Neuronal stem cell (in vitro differentiated cells): ENCODE measurements around the gene SLC1A7.
A peak's percentile ranks its signal among the peaks of the same experiment; 100 is the strongest.

Experiments used
- DNase-seq: peaks from one replicate; pipeline ENCODE4 v3.0.0-alpha.2; 2013; ENCODE audit warnings: low spot score
- H2AFZ ChIP-seq: one replicate; pipeline ENCODE4 v1.6.1; 2013; ENCODE audit warnings: mild to moderate bottlenecking, low read length, inconsistent platforms
- H2AK5ac ChIP-seq: 2 replicates; pipeline ENCODE4 v1.6.1; 2013; ENCODE audit warnings: low read depth, mild to moderate bottlenecking, inconsistent platforms, low read length, moderate library complexity, mixed read lengths
- H2BK120ac ChIP-seq: 2 replicates; pipeline ENCODE4 v1.6.1; 2013; ENCODE audit warnings: low read depth, mild to moderate bottlenecking, inconsistent platforms, low read length, moderate library complexity, mixed read lengths
- H2BK12ac ChIP-seq: one replicate; pipeline ENCODE4 v1.6.1; 2013; ENCODE audit warnings: low read length, inconsistent platforms
- H2BK15ac ChIP-seq: 2 replicates; pipeline ENCODE4 v1.6.1; 2013; ENCODE audit warnings: mild to moderate bottlenecking, low read length, inconsistent platforms, mixed read lengths
- H2BK5ac ChIP-seq: one replicate; pipeline ENCODE4 v1.6.1; 2013; ENCODE audit warnings: inconsistent platforms, mild to moderate bottlenecking, low read length, moderate library complexity
- H3K14ac ChIP-seq: one replicate; pipeline ENCODE4 v1.6.1; 2013; ENCODE audit warnings: low read length, inconsistent platforms
- H3K18ac ChIP-seq: 2 replicates; pipeline ENCODE4 v1.6.1; 2013; ENCODE audit warnings: low read length, inconsistent platforms
- H3K23ac ChIP-seq: 2 replicates; pipeline ENCODE4 v1.6.1; 2013; ENCODE audit warnings: low read depth, mild to moderate bottlenecking, mixed read lengths, low read length, inconsistent platforms; ENCODE audit not compliant: poor library complexity
- H3K27ac ChIP-seq: replicated peaks from 3 replicates; pipeline ENCODE4 v1.5.1; 2013; ENCODE audit warnings: low read length, inconsistent platforms
- H3K27me3 ChIP-seq, 3 experiments: 2 replicates each; pipeline ENCODE4 v1.6.1; 2013; ENCODE audit warnings: low read length in 3 of 3, mild to moderate bottlenecking in 2 of 3, inconsistent platforms in 1 of 3, low read depth in 1 of 3, mixed read lengths in 1 of 3, moderate library complexity in 1 of 3; ENCODE audit not compliant: control insufficient read depth in 3 of 3, insufficient read depth in 3 of 3
- H3K36me3 ChIP-seq, 2 donors: replicated peaks in 1 of 2; 2 replicates each; pipeline ENCODE4 v1.6.1; 2013; ENCODE audit warnings: low read length in 2 of 2; ENCODE audit not compliant: control insufficient read depth in 2 of 2, insufficient read depth in 2 of 2
- H3K4ac ChIP-seq: 2 replicates; pipeline ENCODE4 v1.6.1; 2013; ENCODE audit warnings: inconsistent platforms, mild to moderate bottlenecking, low read length, moderate library complexity
- H3K4me1 ChIP-seq, 2 donors: 1 replicate in 1 of 2; 2 replicates in 1 of 2; pipeline ENCODE4 v1.6.1; 2013; ENCODE audit warnings: low read length in 2 of 2, low read depth in 1 of 2; ENCODE audit not compliant: control insufficient read depth in 2 of 2, insufficient read depth in 1 of 2
- H3K4me2 ChIP-seq: one replicate; pipeline ENCODE4 v1.6.1; 2013; ENCODE audit warnings: mild to moderate bottlenecking, low read length, inconsistent platforms; ENCODE audit not compliant: insufficient read depth, poor library complexity, severe bottlenecking
- H3K4me3 ChIP-seq, 2 donors: 2 replicates each; pipeline ENCODE4 v1.5.1; 2013; ENCODE audit warnings: low read length in 2 of 2, mild to moderate bottlenecking in 2 of 2, inconsistent platforms in 1 of 2, moderate library complexity in 1 of 2
- H3K79me1 ChIP-seq: one replicate; pipeline ENCODE4 v1.6.1; 2013; ENCODE audit warnings: low read depth, mild to moderate bottlenecking, inconsistent platforms, low read length, moderate library complexity
- H3K9ac ChIP-seq: one replicate; pipeline ENCODE4 v1.6.1; 2013; ENCODE audit warnings: mild to moderate bottlenecking, low read depth, low read length, inconsistent platforms; ENCODE audit not compliant: poor library complexity
- H3K9me3 ChIP-seq, 2 donors: replicated peaks in 1 of 2; 2 replicates each; pipeline versions ENCODE3 to v1.6.1; 2013; ENCODE audit warnings: low read length in 2 of 2, mild to moderate bottlenecking in 2 of 2, inconsistent platforms in 1 of 2, low read depth in 1 of 2, mixed read lengths in 1 of 2, moderate library complexity in 1 of 2; ENCODE audit not compliant: control insufficient read depth in 2 of 2, insufficient read depth in 1 of 2
- H4K8ac ChIP-seq: one replicate; pipeline ENCODE4 v1.6.1; 2013; ENCODE audit warnings: low read depth, mild to moderate bottlenecking, inconsistent platforms, low read length, moderate library complexity
- H4K91ac ChIP-seq: one replicate; pipeline ENCODE4 v1.6.1; 2013; ENCODE audit warnings: low read length, low read depth, mild to moderate bottlenecking, inconsistent platforms; ENCODE audit not compliant: poor library complexity
- WGBS, 2 donors: extraction: QIAGEN DNeasy Blood & Tissue Kit; methylation state at CpG; one replicate each; pipeline ENCODE4 v1.1.7; 2013; ENCODE audit warnings: missing lambda C conversion rate in 2 of 2, mixed read lengths in 1 of 2; ENCODE audit not compliant: insufficient read length in 2 of 2, insufficient replicate concordance in 1 of 2; ENCODE audit errors: extremely low coverage in 2 of 2; 5-methylcytosine and 5-hydroxymethylcytosine counted together

Gene SLC1A7

DNA sequence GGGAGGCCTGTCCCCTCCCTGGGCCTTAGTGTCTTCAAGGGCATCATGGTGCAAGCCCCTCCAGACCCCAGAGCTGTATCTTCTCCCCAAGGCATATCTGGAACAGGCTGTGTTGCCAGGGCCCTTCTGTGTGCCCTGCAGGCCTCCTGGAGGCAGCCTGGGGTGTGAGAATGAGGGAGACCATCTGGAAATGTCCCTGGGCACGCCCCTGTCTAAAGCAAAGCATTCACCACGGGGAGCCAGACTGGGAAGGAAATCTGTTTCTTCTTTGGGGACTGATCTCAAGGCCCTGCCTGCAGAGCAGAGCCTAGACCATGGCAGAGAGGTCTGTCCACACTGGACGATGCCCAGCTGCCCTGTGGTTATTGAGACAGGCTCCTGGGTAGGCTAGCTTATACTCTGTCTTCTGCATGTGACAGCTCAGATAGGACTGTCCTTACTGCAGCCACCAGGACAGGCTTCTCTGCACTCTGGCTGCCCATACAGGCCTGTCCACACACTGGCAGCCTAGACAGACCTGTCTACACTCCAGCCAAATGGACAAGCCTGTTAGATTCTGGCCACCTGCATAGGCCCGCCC lies 55.9 kb downstream of the SLC1A7 start:
- Histone ChIP-seq H3K9ac (peak overlapping the region; percentile 26), H2BK120ac (peak overlapping the region; percentile 26), H3K18ac (peak overlapping the region; percentile 55), H3K4me1 (peaks cover 0 to 18% of the 10 kb centered on the region in 2 donors), H2AFZ (no peak overlapping the region), H2BK12ac (peak overlapping the region; percentile 68), H3K79me1 (no peaks in the 10 kb centered on the region), H3K36me3 (no peaks in the 10 kb centered on the region), H3K27me3 (peaks cover 0 to 46% (median 0%) of the 10 kb centered on the region in 3 experiments), H3K4ac (no peak overlapping the region), H2BK5ac (no peak overlapping the region), H3K23ac (peak overlapping the region; percentile 1), H4K8ac (no peak overlapping the region), H2BK15ac (peak overlapping the region; percentile 67), H2AK5ac (peak overlapping the region; percentile 11), H3K9me3 (peaks cover 0 to 2% of the 10 kb centered on the region in 2 donors), H4K91ac (no peak overlapping the region), H3K14ac (no peak overlapping the region), H3K27ac (no peak overlapping the region), H3K4me3 (no peak overlapping the region), H3K4me2 (no peak overlapping the region)
- no CpG with 5 or more reads among the region's 4 CpGs for WGBS, 2 donors
- DNase-seq: no peak

DNA sequence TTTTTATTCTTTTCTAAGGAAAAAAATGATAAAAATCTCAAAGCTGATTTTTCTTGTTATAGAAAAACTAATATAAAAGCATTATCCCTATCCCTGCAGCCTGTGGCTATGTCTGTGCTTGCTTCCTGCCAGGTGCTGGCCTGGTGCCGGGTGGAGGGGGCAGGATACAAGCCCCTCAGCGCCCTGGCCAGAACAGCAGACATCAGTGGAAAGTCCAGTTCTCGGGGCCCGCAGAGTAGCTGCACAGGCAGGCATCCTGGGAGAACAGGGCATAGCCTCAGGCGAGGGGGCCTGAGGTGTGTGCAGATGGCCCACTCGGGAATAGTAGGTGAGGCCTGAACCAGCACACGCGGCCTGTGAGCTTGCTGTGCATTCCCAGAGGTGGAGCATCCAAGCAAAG lies 57.0 kb downstream of the SLC1A7 start:
- WGBS, 2 donors: no CpG with 5 or more reads among the region's 8 CpGs
- no peak overlapping the region for H3K4me3 ChIP-seq
- no peak overlapping the region for H2BK15ac ChIP-seq
- H2AK5ac ChIP-seq: peak overlapping the region; percentile 44
- H3K27me3 ChIP-seq: peaks cover 0 to 46% (median 0%) of the 10 kb centered on the region in 3 experiments
- no peak overlapping the region for H4K8ac ChIP-seq
- no peak overlapping the region for H3K4ac ChIP-seq
- no peak overlapping the region for H2AFZ ChIP-seq
- H3K18ac ChIP-seq: no peak overlapping the region
- peak overlapping the region; percentile 9 for H3K9ac ChIP-seq
- H2BK12ac ChIP-seq: no peak overlapping the region
- no peak for DNase-seq
- no peak overlapping the region for H2BK120ac ChIP-seq
- H3K4me1 ChIP-seq: peaks cover 0 to 18% of the 10 kb centered on the region in 2 donors
- no peak overlapping the region for H3K23ac ChIP-seq
- no peaks in the 10 kb centered on the region for H3K79me1 ChIP-seq
- no peak overlapping the region for H3K27ac ChIP-seq
- no peak overlapping the region for H3K4me2 ChIP-seq
- no peaks in the 10 kb centered on the region for H3K36me3 ChIP-seq
- H4K91ac ChIP-seq: no peak overlapping the region
- H3K9me3 ChIP-seq: peaks cover 0 to 2% of the 10 kb centered on the region in 2 donors
- no peak overlapping the region for H2BK5ac ChIP-seq
- H3K14ac ChIP-seq: peak overlapping the region; percentile 2

DNA sequence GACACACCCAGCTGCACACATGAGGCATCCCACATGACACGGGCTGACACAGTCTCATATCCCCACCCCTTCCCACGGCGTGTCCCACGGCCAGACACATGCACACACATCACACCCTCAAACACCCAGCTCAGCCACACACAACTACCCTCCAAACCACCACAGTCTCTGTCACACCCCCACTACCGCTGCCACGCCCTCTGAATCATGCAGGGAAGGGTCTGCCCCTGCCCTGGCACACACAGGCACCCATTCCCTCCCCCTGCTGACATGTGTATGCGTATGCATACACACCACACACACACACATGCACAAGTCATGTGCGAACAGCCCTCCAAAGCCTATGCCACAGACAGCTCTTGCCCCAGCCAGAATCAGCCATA lies 57.9 kb downstream of the SLC1A7 start:
- H3K4me1 ChIP-seq: peaks cover 0 to 18% of the 10 kb centered on the region in 2 donors
- peaks cover 0 to 2% of the 10 kb centered on the region in 2 donors for H3K9me3 ChIP-seq
- H3K4me2 ChIP-seq: no peak overlapping the region
- no peak for DNase-seq
- peak overlapping the region; percentile 61 for H2AK5ac ChIP-seq
- no peak overlapping the region for H4K8ac ChIP-seq
- peak overlapping the region; percentile 66 for H3K9ac ChIP-seq
- peaks cover 0 to 49% (median 0%) of the 10 kb centered on the region in 3 experiments for H3K27me3 ChIP-seq
- peak overlapping the region; percentile 61 for H2BK15ac ChIP-seq
- H3K36me3 ChIP-seq: no peaks in the 10 kb centered on the region
- WGBS, 2 donors: no CpG with 5 or more reads among the region's 8 CpGs
- H4K91ac ChIP-seq: no peak overlapping the region
- H2BK120ac ChIP-seq: no peak overlapping the region
- H3K4ac ChIP-seq: no peak overlapping the region
- no peak overlapping the region for H2BK12ac ChIP-seq
- H2AFZ ChIP-seq: no peak overlapping the region
- H3K4me3 ChIP-seq: peak overlapping the region in 1 of 2 donors; percentile 48
- peak overlapping the region; percentile 37 for H3K23ac ChIP-seq
- no peaks in the 10 kb centered on the region for H3K79me1 ChIP-seq
- H3K27ac ChIP-seq: no peak overlapping the region
- peak overlapping the region; percentile 2 for H3K18ac ChIP-seq
- H3K14ac ChIP-seq: no peak overlapping the region
- no peak overlapping the region for H2BK5ac ChIP-seq

DNA sequence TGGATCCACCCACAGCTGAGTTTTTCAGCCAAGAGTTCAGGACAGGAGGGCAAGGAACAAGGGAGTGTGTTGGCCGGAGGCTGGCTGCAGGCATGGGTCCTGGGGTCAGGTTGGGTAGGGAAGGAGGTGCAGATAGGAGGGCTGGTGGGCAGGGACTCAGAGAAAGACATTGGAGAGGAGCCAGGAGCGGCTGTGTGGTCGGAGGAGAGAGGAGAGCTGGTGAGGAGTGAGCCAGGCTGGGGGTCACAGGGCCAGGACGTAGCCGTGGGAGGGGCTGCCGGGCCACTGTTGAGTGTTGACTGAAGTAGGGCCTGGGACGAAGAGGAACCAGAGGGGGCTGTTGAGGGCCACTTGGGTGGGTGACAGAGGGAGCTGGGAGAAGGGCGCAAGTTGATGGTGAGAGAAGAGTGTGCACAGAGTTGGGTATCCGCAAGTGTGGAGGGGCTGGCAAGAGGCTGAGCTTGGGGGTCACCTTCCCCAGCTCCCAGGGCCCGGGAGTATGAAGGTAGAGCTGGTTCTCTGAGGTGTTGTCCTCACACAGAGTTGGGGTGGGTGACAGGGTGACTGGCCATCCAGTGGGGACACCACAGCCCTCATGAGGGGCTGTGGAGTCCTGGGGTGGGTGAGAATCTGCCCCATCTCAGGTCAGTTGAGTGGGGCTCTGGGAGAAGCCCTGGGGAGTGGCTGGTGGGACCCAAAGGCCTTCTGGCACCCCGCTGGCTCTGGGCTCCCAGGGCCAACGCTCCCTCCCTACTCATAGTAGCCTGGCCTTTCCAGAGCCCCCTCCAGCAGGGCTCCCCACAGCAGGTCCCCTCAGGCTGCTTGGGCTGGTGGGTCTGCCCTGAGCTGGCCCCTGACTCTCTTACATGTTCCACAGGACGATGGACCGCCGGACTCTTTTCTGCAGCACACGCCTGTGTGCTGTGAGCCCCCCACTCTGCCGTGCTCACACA lies 58.5 kb downstream of the SLC1A7 start:
- Histone ChIP-seq H4K91ac (no peak overlapping the region), H3K27me3 (peaks cover 0 to 51% (median 0%) of the 10 kb centered on the region in 3 experiments), H3K4me3 (no peak overlapping the region), H3K9ac (peak overlapping the region; percentile 1), H2AFZ (no peak overlapping the region), H2AK5ac (peak overlapping the region; percentile 60), H2BK12ac (no peak overlapping the region), H3K9me3 (peaks cover 0 to 2% of the 10 kb centered on the region in 2 donors), H3K79me1 (no peaks in the 10 kb centered on the region), H3K4ac (no peak overlapping the region), H3K18ac (peak overlapping the region; percentile 53), H3K4me1 (peaks cover 0 to 16% of the 10 kb centered on the region in 2 donors), H4K8ac (no peak overlapping the region), H3K14ac (peak overlapping the region; percentile 59), H3K23ac (peak overlapping the region; percentile 37), H2BK120ac (peak overlapping the region; percentile 24), H3K27ac (no peak overlapping the region), H2BK5ac (no peak overlapping the region), H3K4me2 (no peak overlapping the region), H3K36me3 (no peaks in the 10 kb centered on the region), H2BK15ac (peak overlapping the region; percentile 61)
- DNase-seq: no peak
- WGBS, 2 donors: no CpG with 5 or more reads among the region's 17 CpGs
